Suppressor macrophage (primary cell): ENCODE data around the gene CHRNB2.

Experiments
- DNase-seq, 4 experiments: peaks; one replicate each; pipeline ENCODE4 v3.0.0-alpha.2; 2020 to 2022

Gene CHRNB2

DNA sequence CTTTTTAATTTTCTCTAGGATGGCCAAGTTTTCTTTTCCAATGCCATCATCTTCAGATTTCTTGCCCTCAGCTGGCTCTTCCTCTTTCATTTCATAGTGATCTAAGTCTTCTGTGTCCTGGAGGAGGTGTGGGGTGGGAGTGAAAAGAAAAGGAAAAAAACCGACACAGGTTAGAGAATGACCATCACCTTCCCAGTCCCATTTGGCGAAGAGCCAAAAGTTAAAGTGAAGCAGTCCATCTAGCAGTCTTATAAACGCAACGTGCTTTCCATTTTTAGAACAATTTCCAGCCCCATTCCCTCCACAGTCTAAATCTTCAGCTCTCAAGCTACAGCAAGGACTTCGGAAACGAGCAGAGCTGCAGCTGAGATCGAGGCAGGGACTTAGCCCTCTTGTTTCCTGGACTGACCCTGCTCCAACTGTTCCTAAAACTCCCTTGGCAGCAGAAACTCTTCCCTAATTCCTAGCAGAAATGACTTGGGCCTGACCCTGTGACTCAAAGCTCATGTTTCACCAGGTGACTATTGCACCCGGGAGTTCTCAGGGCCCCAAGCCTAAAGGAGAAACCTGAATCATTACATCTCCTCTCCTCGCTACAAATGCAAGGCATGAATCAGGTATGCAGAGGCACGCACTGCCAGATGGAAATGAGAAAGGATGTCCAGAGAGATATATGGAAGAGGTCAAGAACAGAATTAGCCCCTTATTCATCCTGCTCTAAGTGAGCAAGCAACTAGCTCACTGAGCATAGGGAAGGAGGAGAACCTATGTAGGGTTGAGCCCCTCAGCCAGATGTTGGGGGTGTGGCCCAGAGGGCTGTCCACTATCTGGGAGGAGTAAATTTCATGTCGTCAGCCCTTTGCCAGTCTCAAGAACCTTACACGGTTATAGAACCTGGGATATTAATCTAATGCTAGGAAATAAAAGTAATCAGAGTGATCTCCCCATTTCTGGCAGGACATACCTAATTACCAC is 14.2 kb upstream of the CHRNB2 start:
- no peak for DNase-seq

DNA sequence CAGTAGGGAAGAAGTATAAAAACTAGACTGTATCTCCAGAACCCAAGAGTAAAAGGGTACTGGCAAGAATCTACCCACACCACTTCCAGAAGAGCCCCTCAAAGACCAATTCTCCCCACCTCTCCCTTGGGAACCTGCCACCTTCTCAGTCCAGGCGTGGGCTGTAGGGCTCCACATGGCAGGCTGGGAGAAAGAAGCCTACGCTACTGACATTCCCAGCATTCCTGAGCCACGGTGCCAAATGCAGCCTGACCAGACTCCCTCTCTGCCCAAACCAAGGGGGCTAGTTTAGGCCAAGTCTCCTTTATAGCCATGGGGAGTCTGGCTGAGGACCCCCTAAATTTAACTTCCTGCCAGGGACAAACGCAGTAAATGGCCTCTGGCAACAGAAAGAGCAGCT is 11.2 kb upstream of the CHRNB2 start:
- DNase-seq, result no peak

DNA sequence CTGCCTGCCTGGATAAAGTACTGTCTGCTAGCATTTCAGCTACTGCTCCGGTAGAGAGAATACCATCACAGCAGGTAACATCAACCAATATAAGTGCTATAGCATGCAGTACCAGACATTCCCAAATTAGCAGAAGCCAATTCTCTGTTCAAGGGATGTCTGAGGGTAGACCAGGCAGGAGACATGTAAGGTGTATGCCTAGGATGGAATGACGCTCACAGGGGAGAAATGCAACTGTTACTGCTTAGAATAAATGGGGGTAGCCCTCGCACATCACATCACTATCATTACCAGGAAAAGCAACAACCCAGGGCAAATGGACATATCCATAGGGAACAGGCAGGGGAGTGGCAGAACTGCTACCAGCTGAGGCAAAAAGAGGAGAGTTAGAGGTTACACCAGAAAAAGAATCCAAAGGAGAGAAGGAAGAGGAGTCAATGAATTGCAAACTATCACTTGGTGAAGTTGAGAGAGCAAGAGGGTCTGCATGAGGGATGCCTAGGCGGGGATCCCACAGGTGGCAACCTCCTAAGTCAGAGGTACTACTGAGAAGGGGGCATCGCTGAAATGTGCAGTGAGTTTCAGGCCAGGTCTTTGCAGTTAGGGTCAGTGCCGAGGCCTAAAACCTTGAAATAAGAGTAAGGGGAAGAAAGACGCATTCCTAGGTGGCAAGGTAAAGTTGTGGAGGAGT is 10.2 kb upstream of the CHRNB2 start:
- DNase-seq, result no peak

DNA sequence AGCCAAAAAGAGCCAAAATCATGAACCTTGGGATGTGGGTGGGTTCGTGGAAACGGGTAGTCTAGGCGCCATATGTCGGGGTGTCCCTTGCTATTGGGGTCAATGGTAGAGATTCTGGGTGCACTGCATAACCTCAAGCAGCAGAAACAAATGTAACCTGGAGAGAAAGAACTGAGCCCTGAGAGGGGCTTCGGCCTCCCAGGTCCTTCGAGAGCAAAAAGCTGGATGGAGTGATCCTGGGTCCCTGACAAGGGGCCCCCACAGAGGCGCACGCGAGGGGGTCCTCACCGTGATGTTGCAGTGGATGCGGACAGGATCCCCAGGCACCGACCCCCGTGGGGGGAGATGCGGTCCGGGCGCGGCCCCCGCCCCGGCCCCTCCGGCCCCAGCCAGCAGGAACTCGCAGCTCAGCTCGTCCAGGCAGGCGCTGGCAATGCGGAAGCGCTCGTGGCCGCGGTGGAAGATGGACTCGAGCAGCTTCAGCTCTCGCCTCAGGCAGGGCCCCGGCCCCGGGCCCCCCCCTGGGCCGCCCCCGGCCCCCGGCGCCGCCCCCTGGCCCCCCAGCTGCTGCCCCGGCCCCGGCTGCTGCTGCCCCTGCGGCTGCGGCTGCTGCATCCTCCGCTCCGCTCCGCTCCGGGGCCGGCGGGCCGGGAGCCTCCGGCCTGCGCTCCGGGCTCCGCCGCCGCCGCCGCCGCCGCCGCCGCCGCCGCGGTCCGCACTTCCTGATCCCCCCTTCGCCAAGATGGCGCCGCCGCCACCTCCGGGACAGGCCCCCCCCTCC is 9.4 kb upstream of the CHRNB2 start, which contains the start of gene UBE2Q1:
Gene UBE2Q1, minus strand, starts transcription at position 724 of the 781 bp plus-strand sequence. Its CDS starts 109 bp downstream, at position 615.
- peak; percentile 66 to 82 (median 72) for DNase-seq

DNA sequence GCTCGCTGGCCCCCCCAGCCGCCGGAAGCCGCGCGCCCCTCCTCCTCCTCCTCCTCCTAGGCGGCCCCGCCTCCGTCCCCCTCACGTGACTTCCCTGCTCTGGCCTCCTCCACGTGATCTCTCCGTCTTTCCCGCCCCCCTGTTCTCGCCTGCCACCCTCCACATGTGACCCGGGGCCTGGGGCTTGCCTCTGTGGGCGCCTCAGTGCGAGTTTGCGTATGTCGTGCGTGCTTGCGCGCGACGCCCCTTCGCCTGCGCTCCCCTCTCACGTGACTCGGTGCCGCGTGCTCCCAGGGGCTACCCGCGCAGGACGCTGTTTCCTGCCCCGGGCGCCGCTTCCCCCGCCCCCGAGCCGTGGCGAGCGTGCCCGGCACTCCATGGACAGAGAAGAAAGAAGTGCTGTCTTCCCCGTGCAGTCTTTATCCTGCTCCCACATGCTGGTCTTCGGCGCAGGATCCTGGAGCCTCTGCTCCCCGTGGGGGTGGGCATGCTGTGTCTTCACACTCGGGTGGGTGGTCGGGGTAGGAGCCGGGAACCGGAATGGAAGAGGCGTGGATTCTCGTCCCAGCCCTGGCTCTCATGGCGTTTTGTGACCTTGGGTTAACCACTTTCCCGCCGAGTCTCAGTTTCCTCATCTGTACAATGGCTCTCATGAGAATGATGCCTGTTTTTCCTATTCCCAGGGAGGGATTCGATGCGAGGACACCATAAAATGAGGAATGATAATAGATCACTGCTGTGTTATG is 8.7 kb upstream of the CHRNB2 start:
- peak; percentile 99 to 100 (median 100) for DNase-seq

DNA sequence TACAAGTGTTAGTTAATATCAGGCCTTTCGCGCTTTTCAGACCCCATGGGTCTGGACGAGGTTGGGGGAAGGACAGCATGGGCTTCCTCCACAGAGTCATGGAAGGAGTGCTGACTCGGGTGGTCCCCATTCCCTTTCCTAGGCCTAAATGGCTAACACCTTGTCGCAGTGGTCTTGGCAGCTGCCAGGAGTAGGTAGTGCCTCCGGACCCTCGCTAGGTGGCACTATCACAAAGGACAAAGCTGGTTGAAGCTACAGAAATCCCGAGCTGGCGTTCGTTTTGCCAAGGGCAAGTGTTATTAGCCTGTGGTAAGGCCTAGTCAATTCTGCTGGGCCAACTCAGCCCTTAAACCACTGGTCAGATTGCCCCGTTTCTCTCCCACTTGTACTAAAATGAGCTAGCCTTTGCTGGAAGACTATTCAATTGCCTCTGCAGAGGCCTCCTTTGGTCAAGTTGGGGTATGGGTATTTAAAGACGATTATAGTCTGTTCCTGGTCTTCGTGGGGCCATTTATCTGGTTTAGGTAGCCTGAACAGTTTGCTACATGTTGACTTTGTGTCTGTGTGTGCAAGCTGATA is 8.0 kb upstream of the CHRNB2 start:
- DNase-seq, result peak; percentile 90 to 94 (median 92)

DNA sequence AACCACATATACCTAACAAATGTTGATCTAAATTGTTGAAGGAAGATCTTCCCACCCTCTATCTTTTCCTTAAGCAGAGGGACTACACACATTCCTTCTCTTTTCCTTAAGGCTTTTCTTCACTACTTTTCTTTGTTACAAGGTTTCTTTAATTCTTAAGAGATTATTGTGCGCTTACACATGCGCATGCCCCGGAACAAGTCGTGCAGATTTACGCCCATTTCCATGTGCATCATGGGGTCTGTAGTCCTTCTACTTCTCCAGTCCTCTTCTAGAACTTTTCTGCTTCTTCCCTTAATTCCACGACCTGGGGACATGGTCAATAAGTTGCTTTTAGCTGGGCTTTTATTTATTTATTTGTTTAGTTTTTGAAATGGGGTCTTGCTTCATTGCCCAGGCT is 1.7 kb upstream of the CHRNB2 start:
- no peak for DNase-seq

DNA sequence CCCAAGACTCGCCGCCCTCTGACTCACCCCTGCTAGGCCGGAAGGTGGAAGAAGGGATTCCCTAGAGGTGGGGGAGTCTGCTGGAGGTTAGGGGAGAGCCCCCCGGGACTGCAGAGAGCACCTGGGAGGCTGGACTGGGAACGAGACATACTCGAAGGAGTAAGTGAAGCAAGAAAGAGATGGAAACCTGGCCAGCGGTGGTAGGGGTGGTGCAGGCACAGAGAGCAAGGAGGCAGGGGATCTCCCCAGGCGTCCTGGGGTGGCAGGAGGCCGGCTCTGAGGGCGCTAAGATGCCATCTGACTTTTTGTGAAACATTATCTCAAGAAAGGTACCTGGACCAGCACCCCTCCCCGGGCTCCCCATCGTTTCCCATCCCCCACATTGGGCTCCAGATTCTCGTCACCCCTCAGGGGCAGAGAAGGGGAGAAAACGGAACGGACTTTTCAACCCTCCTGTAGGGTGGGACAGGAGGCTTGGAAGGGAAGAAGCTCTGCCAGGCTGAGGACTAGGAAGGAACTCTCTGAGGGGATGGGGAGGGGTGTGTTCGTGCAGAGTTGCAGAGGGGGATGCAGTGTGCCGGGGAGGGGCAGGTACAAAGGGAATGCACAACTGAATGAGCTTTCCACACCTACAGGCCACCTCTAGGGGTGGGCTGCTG is 708 bp downstream of the CHRNB2 start:
- no peak for DNase-seq

DNA sequence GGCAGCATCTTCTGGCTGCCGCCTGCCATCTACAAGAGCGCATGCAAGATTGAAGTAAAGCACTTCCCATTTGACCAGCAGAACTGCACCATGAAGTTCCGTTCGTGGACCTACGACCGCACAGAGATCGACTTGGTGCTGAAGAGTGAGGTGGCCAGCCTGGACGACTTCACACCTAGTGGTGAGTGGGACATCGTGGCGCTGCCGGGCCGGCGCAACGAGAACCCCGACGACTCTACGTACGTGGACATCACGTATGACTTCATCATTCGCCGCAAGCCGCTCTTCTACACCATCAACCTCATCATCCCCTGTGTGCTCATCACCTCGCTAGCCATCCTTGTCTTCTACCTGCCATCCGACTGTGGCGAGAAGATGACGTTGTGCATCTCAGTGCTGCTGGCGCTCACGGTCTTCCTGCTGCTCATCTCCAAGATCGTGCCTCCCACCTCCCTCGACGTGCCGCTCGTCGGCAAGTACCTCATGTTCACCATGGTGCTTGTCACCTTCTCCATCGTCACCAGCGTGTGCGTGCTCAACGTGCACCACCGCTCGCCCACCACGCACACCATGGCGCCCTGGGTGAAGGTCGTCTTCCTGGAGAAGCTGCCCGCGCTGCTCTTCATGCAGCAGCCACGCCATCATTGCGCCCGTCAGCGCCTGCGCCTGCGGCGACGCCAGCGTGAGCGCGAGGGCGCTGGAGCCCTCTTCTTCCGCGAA is 3.8 kb downstream of the CHRNB2 start:
- DNase-seq, result no peak

DNA sequence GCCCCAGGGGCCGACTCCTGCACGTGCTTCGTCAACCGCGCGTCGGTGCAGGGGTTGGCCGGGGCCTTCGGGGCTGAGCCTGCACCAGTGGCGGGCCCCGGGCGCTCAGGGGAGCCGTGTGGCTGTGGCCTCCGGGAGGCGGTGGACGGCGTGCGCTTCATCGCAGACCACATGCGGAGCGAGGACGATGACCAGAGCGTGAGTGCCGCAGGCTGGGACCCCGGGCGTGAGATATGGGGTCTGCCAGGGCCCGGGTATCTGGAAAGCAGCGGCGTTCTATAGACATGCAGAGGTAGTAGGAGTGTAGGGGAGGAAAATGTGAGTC is 4.3 kb downstream of the CHRNB2 start:
- no peak for DNase-seq

DNA sequence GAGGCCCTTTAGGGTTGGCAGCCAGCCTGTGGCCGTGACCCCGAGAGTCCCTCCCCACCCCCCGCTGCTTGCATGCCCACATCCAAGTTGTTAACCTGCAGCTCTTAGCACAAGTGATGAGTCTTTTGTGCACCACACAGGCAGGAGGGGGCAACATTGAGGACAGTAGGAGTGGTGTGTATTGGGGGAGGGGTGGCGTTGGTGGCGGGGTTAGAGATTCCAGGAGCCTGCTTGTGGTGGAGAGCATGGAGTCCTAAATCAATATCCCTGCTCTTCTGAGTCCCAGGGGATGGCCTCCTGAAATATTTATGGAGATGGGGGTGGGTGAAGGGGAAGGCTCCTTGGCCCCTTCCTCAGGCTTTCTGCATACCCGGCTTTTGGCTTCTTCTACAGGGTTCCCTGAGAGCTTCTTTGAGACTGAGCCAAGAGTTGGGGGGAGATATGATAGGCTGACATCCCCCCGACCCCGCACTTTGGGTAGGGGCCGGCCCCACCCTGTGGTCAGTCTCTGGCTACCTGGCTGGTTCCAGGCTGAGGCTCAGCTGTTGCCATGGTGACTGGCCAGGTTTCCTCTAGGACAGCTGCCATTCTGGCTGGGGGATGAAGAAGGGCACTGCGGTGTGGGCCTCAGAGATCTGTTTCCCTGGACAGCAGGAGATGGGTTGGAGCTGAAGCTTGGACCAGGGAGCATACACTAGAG is 5.0 kb downstream of the CHRNB2 start:
- DNase-seq, result no peak

DNA sequence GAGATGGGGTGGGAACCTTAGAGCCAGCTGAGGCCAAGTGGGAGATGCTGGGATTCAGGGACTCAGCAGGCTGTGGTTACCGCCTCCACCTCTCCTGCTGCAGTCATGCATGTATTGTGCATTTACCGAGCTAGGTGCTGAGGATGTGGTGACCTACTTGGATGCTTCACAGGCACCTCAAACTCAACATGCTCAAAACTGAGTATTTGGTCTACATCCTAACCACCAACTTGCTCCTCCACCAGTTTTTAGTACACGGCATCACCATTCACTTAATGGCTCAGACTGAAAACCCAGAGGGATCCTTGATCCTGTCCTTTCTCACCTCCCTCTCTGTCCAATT is 5.6 kb downstream of the CHRNB2 start:
- no peak for DNase-seq

DNA sequence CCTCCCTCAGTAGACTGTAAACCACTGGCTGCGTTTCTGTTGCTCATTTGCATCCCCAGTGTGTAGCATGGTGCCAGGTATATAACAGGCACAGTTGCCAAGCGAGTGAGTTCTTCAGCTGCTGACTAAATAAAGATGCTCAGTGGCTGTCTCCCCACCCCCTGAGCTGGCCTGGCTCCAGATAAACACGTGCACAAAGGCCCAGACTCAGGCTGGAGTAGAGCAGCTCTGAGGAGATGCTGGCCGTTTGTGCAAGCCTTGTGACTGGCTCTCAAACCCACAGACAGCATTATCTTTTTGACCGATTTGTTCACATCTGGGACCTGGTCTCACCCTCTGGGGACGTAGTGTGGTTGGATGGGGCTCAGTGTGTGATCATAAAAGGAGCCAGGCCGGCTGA is 7.1 kb downstream of the CHRNB2 start:
- DNase-seq, result no peak

DNA sequence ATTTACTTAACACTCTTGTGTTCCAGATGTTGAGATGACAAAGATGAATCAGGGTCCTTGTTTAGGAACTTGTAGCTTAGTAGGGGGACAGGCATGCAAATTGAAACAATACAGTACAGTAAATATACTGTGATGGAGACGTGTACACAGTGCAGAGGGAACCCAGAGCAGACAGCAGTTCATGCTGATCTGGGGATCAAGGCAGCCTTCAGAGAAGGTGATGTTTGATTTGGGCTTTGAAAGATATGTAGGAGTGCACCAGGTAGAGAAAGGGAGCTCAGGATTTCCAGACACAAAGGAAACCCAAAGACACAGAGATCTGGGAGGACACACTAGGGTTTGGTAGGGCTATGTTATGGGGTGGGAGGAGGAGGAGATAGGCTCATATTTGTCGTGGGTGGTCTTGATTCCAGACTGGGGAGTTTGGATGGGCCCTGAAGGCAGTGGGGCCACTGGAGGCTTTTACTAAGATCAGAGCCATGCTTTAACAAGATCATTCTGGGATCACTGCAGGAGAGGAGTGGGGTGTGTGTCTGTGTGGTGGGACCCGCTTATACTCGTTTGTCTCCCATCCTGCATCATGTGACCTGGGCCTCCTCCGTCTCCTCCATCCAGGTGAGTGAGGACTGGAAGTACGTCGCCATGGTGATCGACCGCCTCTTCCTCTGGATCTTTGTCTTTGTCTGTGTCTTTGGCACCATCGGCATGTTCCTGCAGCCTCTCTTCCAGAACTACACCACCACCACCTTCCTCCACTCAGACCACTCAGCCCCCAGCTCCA is 7.8 kb downstream of the CHRNB2 start:
- no peak for DNase-seq

DNA sequence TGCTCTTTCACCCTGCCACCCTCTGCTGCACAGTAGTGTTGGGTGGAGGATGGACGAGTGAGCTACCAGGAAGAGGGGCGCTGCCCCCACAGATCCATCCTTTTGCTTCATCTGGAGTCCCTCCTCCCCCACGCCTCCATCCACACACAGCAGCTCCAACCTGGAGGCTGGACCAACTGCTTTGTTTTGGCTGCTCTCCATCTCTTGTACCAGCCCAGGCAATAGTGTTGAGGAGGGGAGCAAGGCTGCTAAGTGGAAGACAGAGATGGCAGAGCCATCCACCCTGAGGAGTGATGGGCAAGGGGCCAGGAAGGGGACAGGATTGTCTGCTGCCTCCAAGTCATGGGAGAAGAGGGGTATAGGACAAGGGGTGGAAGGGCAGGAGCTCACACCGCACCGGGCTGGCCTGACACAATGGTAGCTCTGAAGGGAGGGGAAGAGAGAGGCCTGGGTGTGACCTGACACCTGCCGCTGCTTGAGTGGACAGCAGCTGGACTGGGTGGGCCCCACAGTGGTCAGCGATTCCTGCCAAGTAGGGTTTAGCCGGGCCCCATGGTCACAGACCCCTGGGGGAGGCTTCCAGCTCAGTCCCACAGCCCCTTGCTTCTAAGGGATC is 8.5 kb downstream of the CHRNB2 start:
- no peak for DNase-seq

DNA sequence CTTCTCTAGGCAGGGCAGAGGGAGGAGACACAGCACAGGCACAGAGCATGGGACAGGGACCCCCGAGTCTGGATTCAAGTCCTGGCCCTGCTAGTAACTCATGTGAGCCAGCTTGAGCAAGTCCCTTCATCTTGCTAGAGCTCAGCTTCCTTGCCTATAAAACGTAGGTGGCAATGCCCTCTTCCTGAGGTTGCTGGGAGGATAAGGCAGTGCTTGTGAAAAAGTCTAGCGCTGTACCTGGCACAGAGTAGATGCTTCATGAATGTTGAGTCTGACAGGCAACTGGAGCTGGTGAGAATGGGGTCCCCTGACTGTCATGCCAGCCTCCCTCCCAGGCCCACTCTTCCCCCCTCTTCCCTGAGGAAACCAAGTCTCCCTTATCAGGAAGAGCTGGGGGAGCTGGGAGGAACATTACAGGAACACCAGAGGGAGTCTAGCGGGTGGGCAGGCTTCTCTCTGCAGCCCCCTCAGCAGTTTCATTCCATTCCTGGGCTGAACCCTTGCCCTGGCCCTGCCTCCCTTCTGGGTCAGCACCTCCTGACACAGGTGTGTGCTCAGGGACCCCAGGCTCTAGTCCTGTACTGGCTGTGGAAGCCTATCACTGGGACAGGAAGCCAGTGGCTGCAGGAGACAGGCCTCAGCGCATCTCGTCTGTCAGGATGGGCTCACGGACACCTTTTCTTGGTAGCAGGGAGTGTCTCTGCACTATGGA is 9.9 kb downstream of the CHRNB2 start:
- no peak for DNase-seq

DNA sequence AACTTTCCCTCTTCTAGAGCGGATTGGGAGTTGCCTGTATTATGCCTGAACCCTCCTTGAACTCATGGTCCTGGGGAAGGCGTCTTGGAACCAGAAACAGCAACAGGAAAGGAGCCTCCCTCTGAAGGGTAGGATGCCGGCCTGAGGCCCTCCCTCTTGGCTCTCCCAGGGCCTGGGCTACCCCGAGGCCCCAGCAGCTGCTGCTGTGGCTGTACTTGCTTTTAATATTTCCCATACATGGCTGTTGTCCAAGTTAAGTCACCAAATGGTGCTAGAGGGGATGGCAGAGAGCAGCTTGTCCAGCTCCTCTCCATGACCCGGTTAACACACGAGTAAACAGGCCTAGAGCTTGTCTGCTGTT is 10.5 kb downstream of the CHRNB2 start:
- no peak for DNase-seq

DNA sequence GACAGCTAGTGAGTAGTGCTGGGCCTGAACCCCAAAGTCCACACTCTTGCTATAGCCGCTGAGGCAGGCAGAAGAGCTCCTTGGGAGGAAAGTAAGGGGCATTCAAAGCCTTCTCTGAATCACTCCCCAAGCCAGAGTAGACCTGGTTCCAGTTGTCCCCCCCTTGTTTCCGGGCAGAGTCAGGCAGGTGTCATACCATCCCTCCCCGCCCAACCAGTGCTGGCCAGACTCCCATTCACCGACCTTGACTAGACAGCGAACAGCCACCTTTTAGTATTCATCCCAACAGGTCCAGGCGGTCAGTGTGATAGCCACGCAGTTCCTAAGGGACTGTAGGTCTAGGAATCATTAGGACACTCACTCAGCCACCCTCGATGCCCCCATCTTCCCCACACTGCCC is 11.8 kb downstream of the CHRNB2 start:
- DNase-seq, result no peak
